ENCODE data around the gene QPRT.

- TF ChIP-seq POLR2AphosphoS5 (IDR thresholded peaks at IDR 0.05) = no peak
- TF ChIP-seq, protein P1, sequence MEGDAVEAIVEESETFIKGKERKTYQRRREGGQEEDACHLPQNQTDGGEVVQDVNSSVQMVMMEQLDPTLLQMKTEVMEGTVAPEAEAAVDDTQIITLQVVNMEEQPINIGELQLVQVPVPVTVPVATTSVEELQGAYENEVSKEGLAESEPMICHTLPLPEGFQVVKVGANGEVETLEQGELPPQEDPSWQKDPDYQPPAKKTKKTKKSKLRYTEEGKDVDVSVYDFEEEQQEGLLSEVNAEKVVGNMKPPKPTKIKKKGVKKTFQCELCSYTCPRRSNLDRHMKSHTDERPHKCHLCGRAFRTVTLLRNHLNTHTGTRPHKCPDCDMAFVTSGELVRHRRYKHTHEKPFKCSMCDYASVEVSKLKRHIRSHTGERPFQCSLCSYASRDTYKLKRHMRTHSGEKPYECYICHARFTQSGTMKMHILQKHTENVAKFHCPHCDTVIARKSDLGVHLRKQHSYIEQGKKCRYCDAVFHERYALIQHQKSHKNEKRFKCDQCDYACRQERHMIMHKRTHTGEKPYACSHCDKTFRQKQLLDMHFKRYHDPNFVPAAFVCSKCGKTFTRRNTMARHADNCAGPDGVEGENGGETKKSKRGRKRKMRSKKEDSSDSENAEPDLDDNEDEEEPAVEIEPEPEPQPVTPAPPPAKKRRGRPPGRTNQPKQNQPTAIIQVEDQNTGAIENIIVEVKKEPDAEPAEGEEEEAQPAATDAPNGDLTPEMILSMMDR (IDR thresholded peaks at IDR 0.05) = no peak
- no peak for TF ChIP-seq POLR2A (IDR thresholded peaks at IDR 0.05)
- TF ChIP-seq EP300 (IDR thresholded peaks at IDR 0.05; ENCODE audit: low read depth) = no peak
Observed at GRCh38 chr16:29696881-29697331, 17.9 kb downstream of the QPRT start.

Measured in transverse colon (tissue), 4 donors.